Activated CD4-positive, alpha-beta memory T cell treated with anti-CD3 and anti-CD28 coated beads for 36 hours (primary cell): ENCODE results near the gene ARHGAP8. TPM values are rescaled to one million over a fixed set of nuclear protein-coding genes. Genes with fewer than 3 reads are reported as not detected.

ENCODE experiments used
- CTCF ChIA-PET: fragments of 350-600 bp; sonication (Branson Sonifier 250); formaldehyde crosslinking; loops from one replicate; lab custom pipeline; 2021; ENCODE audit warnings: antibody characterized with exemption, inconsistent platforms; lab: Charles Lee
- POLR2A ChIA-PET: fragments of 350-600 bp; sonication (Branson Sonifier 250); formaldehyde crosslinking; loops from one replicate; lab custom pipeline; 2021; ENCODE audit warnings: antibody characterized with exemption; lab: Charles Lee
- DNase-seq: peaks from one replicate; pipeline ENCODE4 v3.0.0-alpha.2; 2020
- H3K27ac Mint-ChIP-seq: one replicate; pipeline ENCODE4 v1.8.0; 2021; ENCODE audit warnings: mixed read lengths
- H3K27me3 Mint-ChIP-seq: one replicate; pipeline ENCODE4 v1.8.0; 2021; ENCODE audit warnings: mixed read lengths
- H3K36me3 Mint-ChIP-seq: one replicate; pipeline ENCODE4 v1.8.0; 2021; ENCODE audit warnings: mixed read lengths
- H3K4me1 Mint-ChIP-seq: one replicate; pipeline ENCODE4 v1.8.0; 2021; ENCODE audit warnings: low read depth, mixed read lengths
- H3K4me3 Mint-ChIP-seq: one replicate; pipeline ENCODE4 v1.8.0; 2021; ENCODE audit warnings: mild to moderate bottlenecking, mixed read lengths
- H3K9me3 Mint-ChIP-seq: one replicate; pipeline ENCODE4 v1.8.0; 2021; ENCODE audit warnings: mixed read lengths
- intact Hi-C: fragments of 100-400 bp; cut with micrococcal nuclease; formaldehyde crosslinking; loops from one replicate; pipeline ENCODE4 v1.15.1; 2023
- total RNA-seq, 2 experiments: library from RNA; stranded (reverse); gene quantifications; one replicate each; pipeline ENCODE4 v1.2.3, GENCODE V29; 2021

The ARHGAP8 gene
- total RNA-seq, 2 experiments from 2014 or later, result 0.73 to 0.88 TPM

DNA sequence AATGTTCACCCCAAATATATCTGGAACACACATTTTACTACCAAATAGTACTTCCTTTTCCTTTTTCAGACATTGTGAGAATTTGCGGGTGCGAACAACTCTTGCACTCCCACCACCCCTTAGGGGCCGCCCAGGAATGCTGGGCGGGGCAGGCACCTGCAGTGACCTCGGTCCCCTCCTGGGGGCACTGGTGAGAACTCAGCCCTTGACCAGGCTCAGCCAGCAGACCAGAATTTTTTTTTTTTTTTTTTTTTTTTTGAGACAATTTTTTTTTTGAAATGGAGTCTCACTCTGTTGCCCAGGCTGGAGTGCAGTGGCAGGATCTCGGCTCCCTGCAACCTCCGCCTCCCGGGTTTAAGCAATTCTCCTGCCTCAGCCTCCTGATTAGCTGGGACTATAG is 75.8 kb downstream of the ARHGAP8 start:
- H3K4me1 Mint-ChIP-seq, result no peaks in the 10 kb centered on the region
- no peaks in the 10 kb centered on the region for H3K9me3 Mint-ChIP-seq
- H3K4me3 Mint-ChIP-seq, result no peak overlapping the region
- CTCF ChIA-PET, result interaction anchor here (0.5 to 0.7 kb wide), 2 partner anchors 11 to 591 kb away, joined by 3 to 4 read pairs; no protein-coding TSS in a partner anchor
- peak; percentile 47 for DNase-seq
- H3K36me3 Mint-ChIP-seq, result no peaks in the 10 kb centered on the region
- POLR2A ChIA-PET, result no interaction called here
- H3K27me3 Mint-ChIP-seq, result peaks cover 10% of the 10 kb centered on the region
- intact Hi-C loops, result no loop called here
- no peak overlapping the region for H3K27ac Mint-ChIP-seq

DNA sequence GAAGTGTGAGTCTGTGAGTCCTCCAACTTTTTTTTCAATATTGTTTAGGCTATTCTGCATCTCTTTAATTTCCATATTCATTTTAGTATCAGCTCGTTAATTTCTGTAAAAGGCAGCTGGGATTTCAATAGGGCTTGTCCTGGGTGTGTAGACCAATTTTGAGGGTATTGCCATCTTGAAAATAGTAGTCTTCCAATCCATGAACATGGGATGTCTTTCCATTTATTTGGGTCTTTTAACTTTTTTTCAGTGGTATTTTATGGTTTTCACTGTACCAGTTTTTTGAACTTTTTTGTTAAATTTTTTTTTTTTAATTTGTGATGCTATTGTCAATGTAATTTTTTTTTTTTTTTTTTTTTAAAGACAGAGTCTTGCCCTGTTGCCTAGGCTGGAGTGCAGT is 79.5 kb downstream of the ARHGAP8 start:
- Mint-ChIP-seq H3K9me3 (peaks cover 16% of the 10 kb centered on the region), H3K36me3 (peaks cover 1% of the 10 kb centered on the region), H3K27ac (no peak overlapping the region), H3K27me3 (peaks cover 14% of the 10 kb centered on the region), H3K4me3 (no peak overlapping the region), H3K4me1 (no peaks in the 10 kb centered on the region)
- no peak for DNase-seq
- CTCF ChIA-PET, result no interaction called here
- intact Hi-C loops, result no loop called here
- POLR2A ChIA-PET, result no interaction called here

DNA sequence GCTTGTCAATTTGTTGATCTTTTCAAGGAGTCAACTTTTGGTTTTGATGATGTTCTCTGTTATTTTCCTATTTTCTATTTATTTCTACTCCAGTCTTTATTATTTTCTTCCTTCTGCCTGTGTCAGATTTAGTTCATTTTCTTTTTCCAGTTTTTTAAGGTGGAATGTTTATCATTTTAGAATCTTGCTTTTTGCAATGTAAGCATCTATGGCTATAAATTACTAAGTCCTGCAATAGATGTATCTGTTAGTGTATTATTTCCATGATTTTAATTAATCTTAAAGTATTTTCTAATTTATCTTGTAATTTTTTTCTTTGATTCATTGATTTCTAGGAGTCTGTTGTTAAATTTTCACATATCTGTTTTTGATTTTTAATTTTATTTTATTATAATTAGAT is 81.7 kb downstream of the ARHGAP8 start:
- CTCF ChIA-PET, result no interaction called here
- H3K36me3 Mint-ChIP-seq, result peaks cover 1% of the 10 kb centered on the region
- H3K4me3 Mint-ChIP-seq, result no peak overlapping the region
- H3K4me1 Mint-ChIP-seq, result no peaks in the 10 kb centered on the region
- DNase-seq, result no peak
- intact Hi-C loops, result no loop called here
- H3K9me3 Mint-ChIP-seq, result peaks cover 16% of the 10 kb centered on the region
- POLR2A ChIA-PET, result no interaction called here
- H3K27me3 Mint-ChIP-seq, result peaks cover 6% of the 10 kb centered on the region
- H3K27ac Mint-ChIP-seq, result no peak overlapping the region

GRCh38 chr22:44837481-44837880 is 85.1 kb downstream of the ARHGAP8 start:
- ChIA-PET POLR2A (no interaction called here), CTCF (no interaction called here)
- DNase-seq, result no peak

GRCh38 chr22:44838316-44839016 is 86.1 kb downstream of the ARHGAP8 start:
- Mint-ChIP-seq H3K4me3 (no peak overlapping the region), H3K27ac (no peak overlapping the region), H3K36me3 (peaks cover 1% of the 10 kb centered on the region), H3K9me3 (peaks cover 16% of the 10 kb centered on the region), H3K27me3 (peaks cover 11% of the 10 kb centered on the region), H3K4me1 (no peaks in the 10 kb centered on the region)
- no peak for DNase-seq
- intact Hi-C loops, result no loop called here
- ChIA-PET CTCF (interaction anchor here (1.2 kb wide), 1 partner anchor 740 kb away, joined by 3 read pairs; no protein-coding TSS in a partner anchor), POLR2A (no interaction called here)

More at GRCh38 chr22:44837481-44837880, 85.1 kb downstream of the ARHGAP8 start:
- Mint-ChIP-seq H3K9me3 (peaks cover 16% of the 10 kb centered on the region), H3K27ac (no peak overlapping the region), H3K4me1 (no peaks in the 10 kb centered on the region), H3K36me3 (peaks cover 1% of the 10 kb centered on the region), H3K27me3 (peaks cover 11% of the 10 kb centered on the region), H3K4me3 (no peak overlapping the region)
- intact Hi-C loops, result no loop called here

- no peak overlapping the region for H3K27ac Mint-ChIP-seq
- CTCF ChIA-PET, result interaction anchor here (1.2 kb wide), 1 partner anchor 739 kb away, joined by 3 read pairs; no protein-coding TSS in a partner anchor
- no peak overlapping the region for H3K4me3 Mint-ChIP-seq
- POLR2A ChIA-PET, result no interaction called here
- peaks cover 11% of the 10 kb centered on the region for H3K27me3 Mint-ChIP-seq
- peaks cover 16% of the 10 kb centered on the region for H3K9me3 Mint-ChIP-seq
- H3K4me1 Mint-ChIP-seq, result no peaks in the 10 kb centered on the region
- peaks cover 1% of the 10 kb centered on the region for H3K36me3 Mint-ChIP-seq
- intact Hi-C loops, result no loop called here
- no peak for DNase-seq
These were observed 86.7 kb downstream of the ARHGAP8 start for GRCh38 chr22:44839061-44839460.

DNA sequence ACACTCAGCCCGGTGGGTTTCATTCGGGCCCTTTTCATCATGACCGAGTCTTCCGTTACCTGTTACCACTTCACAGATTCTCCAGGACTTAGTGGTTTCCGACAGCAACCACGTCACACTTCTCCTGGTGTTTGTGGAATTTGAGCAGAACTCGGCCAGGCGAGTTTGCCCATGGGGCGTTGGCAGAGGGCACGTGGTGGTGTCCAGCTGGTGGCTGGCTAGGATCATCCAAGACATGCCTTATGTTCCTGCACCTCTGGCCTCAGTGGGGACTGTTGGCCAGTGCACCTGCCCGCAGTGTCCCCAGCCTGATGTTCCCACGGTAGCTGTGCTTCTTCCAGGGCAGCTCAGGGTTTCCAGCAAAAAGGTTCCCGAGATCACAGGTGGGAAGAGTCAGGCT is 87.3 kb downstream of the ARHGAP8 start:
- POLR2A ChIA-PET, result no interaction called here
- H3K27me3 Mint-ChIP-seq, result peaks cover 9% of the 10 kb centered on the region
- H3K4me1 Mint-ChIP-seq, result no peaks in the 10 kb centered on the region
- CTCF ChIA-PET, result interaction anchor here (1.2 kb wide), 1 partner anchor 738 kb away, joined by 3 read pairs; no protein-coding TSS in a partner anchor
- H3K27ac Mint-ChIP-seq, result no peak overlapping the region
- peaks cover 1% of the 10 kb centered on the region for H3K36me3 Mint-ChIP-seq
- no peak overlapping the region for H3K4me3 Mint-ChIP-seq
- no peak for DNase-seq
- intact Hi-C loops, result no loop called here
- H3K9me3 Mint-ChIP-seq, result peaks cover 14% of the 10 kb centered on the region

GRCh38 chr22:44840611-44841322 is 88.4 kb downstream of the ARHGAP8 start:
- POLR2A ChIA-PET, result no interaction called here
- peaks cover 7% of the 10 kb centered on the region for H3K27me3 Mint-ChIP-seq
- intact Hi-C loops, result no loop called here
- no peak overlapping the region for H3K4me3 Mint-ChIP-seq
- H3K36me3 Mint-ChIP-seq, result no peaks in the 10 kb centered on the region
- no peak for DNase-seq
- H3K27ac Mint-ChIP-seq, result no peak overlapping the region
- CTCF ChIA-PET, result no interaction called here
- H3K4me1 Mint-ChIP-seq, result no peaks in the 10 kb centered on the region
- peaks cover 10% of the 10 kb centered on the region for H3K9me3 Mint-ChIP-seq

- no peaks in the 10 kb centered on the region for H3K36me3 Mint-ChIP-seq
- POLR2A ChIA-PET, result no interaction called here
- H3K9me3 Mint-ChIP-seq, result peaks cover 6% of the 10 kb centered on the region
- no peak overlapping the region for H3K4me3 Mint-ChIP-seq
- H3K27ac Mint-ChIP-seq, result no peak overlapping the region
- CTCF ChIA-PET, result no interaction called here
- peaks cover 6% of the 10 kb centered on the region for H3K27me3 Mint-ChIP-seq
- no peak for DNase-seq
- intact Hi-C loops, result no loop called here
- no peaks in the 10 kb centered on the region for H3K4me1 Mint-ChIP-seq
These were observed 90.0 kb downstream of the ARHGAP8 start for GRCh38 chr22:44842417-44842816.

- peaks cover 3% of the 10 kb centered on the region for H3K27me3 Mint-ChIP-seq
- POLR2A ChIA-PET, result no interaction called here
- H3K9me3 Mint-ChIP-seq, result peaks cover 6% of the 10 kb centered on the region
- CTCF ChIA-PET, result no interaction called here
- DNase-seq, result no peak
- H3K4me3 Mint-ChIP-seq, result no peak overlapping the region
- no peaks in the 10 kb centered on the region for H3K36me3 Mint-ChIP-seq
- no peaks in the 10 kb centered on the region for H3K4me1 Mint-ChIP-seq
- intact Hi-C loops, result no loop called here
- no peak overlapping the region for H3K27ac Mint-ChIP-seq
These were observed 92.8 kb downstream of the ARHGAP8 start for GRCh38 chr22:44845191-44845590.

DNA sequence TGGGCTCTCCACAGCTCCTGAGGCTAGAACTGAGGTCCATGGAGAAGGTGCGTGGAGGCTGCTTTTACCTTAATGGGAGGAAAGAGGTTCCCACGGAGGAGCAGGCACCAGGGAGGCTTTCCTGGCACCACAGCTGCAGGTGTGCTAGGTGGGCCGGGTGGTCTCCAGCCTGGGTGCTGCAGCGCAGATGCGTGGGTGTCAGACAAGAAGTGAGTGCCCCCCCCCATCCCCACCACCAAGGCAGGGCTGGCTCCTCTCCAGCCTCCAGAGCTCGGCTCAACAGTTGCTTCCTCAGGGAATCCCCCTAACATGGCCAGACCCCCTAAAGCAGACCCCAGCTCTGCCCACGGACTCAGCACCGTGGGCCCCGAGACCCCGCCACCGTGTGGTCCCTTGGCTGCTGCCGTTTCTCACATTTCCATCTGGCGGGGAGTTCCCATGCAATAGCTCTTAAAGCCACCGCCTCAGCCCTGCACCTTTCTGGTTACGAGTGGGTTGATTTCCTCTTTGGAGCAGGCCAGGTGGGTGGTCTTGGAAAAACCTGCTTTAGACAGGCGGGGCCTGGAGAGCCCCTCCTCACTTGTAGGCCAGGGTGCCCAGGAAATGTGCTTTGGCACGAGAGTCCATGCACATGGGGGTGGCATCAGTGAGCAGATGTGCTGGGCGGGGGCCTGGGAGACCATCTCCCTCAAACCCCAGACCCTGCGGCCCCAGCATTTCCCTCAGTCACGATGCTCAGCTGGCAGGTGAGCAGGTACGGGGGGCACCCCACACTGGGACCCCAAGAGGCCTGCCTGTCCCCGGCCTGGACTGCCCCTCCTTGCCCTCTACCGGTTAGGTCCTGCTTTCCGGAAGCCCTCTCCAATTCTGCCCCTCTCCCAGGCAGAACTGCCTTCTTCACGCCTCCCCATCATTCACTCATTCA is 93.7 kb downstream of the ARHGAP8 start:
- peaks cover 6% of the 10 kb centered on the region for H3K9me3 Mint-ChIP-seq
- H3K27ac Mint-ChIP-seq, result no peak overlapping the region
- no peaks in the 10 kb centered on the region for H3K27me3 Mint-ChIP-seq
- H3K4me3 Mint-ChIP-seq, result no peak overlapping the region
- POLR2A ChIA-PET, result no interaction called here
- no peaks in the 10 kb centered on the region for H3K36me3 Mint-ChIP-seq
- intact Hi-C loops, result no loop called here
- DNase-seq, result no peak
- no peaks in the 10 kb centered on the region for H3K4me1 Mint-ChIP-seq
- CTCF ChIA-PET, result no interaction called here

- no peak overlapping the region for H3K27ac Mint-ChIP-seq
- ChIA-PET POLR2A (no interaction called here), CTCF (no interaction called here)
- intact Hi-C loops, result no loop called here
- peaks cover 6% of the 10 kb centered on the region for H3K9me3 Mint-ChIP-seq
- no peaks in the 10 kb centered on the region for H3K27me3 Mint-ChIP-seq
- no peaks in the 10 kb centered on the region for H3K36me3 Mint-ChIP-seq
- H3K4me3 Mint-ChIP-seq, result no peak overlapping the region
- no peak for DNase-seq
- H3K4me1 Mint-ChIP-seq, result no peaks in the 10 kb centered on the region
These were observed 94.4 kb downstream of the ARHGAP8 start for GRCh38 chr22:44846726-44847275.
